Brain microvascular endothelial cell (primary cell): ENCODE results near the gene HNF1B.

ENCODE experiments used
- DNase-seq: peaks from one replicate; pipeline ENCODE4 v3.0.0-alpha.2; 2020
- H3K27ac ChIP-seq: fragments of 250-450 bp; sonication (Bioruptor Pico); 2 replicates; pipeline ENCODE4 v1.5.1; 2020; ENCODE audit warnings: mild to moderate bottlenecking, moderate library complexity
- H3K27me3 ChIP-seq: fragments of 250-450 bp; sonication (Bioruptor Pico); replicated peaks from 2 replicates; pipeline ENCODE4 v1.5.1; 2020; ENCODE audit warnings: mild to moderate bottlenecking
- H3K36me3 ChIP-seq: fragments of 250-450 bp; sonication (Bioruptor Pico); replicated peaks from 2 replicates; pipeline ENCODE4 v1.5.1; 2020; ENCODE audit warnings: mild to moderate bottlenecking
- H3K4me3 ChIP-seq: 2 replicates; pipeline ENCODE4 v1.5.1; 2011; ENCODE audit warnings: low read depth, mild to moderate bottlenecking, control low read depth, low read length, moderate library complexity
- CTCF ChIP-seq: IDR thresholded peaks from 2 replicates; pipeline ENCODE4 v1.5.1; 2011; ENCODE audit warnings: low read depth, mild to moderate bottlenecking, moderate library complexity, low read length, control low read depth, inconsistent platforms; ENCODE audit errors: missing control alignments
- in situ Hi-C: cut with HindIII; loops from 2 replicates; pipeline ENCODE4 v1.10.0; 2017; ENCODE audit warnings: low sequenced_read_pairs, low pct_ligation_motif_present

HNF1B gene

DNA sequence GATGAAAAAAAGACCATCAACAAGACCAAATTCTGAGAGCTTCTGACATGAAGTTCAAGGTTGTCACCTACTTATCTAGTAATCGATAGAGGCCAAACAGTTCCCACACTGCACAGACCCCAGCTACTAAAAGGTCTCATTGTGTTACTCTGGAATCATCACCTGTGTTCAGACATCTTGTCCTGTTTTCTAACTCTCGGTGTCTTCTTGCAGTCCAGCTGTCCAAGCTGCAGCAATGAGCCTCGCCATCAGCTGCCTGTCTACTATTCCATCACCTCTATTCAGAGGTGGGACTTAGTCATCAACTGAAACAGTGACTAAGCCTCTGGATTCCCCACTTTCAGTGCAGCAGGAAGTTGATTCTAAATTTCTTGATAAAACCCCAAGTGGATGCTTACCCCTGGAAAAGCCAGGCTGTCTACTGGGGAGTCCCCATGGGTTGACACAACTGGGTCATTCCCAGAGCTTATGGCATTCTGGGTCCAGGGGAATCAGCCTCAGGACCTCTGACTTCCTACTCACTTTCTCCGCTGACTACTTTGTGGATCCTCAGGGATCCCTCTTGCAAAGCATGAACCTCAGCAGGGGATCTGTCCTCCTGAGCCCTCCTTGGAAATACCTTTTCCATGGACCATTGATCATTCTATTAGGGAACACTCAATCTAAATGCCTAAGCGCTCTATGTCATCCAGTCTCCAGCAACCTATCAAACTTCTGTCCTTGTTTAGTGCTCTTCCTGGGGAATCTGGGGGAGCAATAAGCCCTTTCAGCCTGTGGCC lies 46.5 kb downstream of the HNF1B start:
- Histone ChIP-seq H3K27me3 (no peaks in the 10 kb centered on the region), H3K36me3 (no peaks in the 10 kb centered on the region), H3K27ac (no peak overlapping the region), H3K4me3 (no peak overlapping the region)
- peak; percentile 29 for DNase-seq
- in situ Hi-C loops: no loop called here
- no peak for TF ChIP-seq CTCF

- H3K36me3 ChIP-seq: no peaks in the 10 kb centered on the region
- H3K4me3 ChIP-seq: no peak overlapping the region
- no peaks in the 10 kb centered on the region for H3K27me3 ChIP-seq
- no peak for DNase-seq
- TF ChIP-seq CTCF: no peak
- in situ Hi-C loops: no loop called here
- no peak overlapping the region for H3K27ac ChIP-seq
These were observed 47.5 kb downstream of the HNF1B start for GRCh38 chr17:37697381-37697780.

- in situ Hi-C loops: no loop called here
- Histone ChIP-seq H3K4me3 (no peak overlapping the region), H3K27ac (no peak overlapping the region), H3K36me3 (no peaks in the 10 kb centered on the region), H3K27me3 (no peaks in the 10 kb centered on the region)
- TF ChIP-seq CTCF: no peak
- DNase-seq: no peak
These were observed 48.5 kb downstream of the HNF1B start for GRCh38 chr17:37696366-37696765.

DNA sequence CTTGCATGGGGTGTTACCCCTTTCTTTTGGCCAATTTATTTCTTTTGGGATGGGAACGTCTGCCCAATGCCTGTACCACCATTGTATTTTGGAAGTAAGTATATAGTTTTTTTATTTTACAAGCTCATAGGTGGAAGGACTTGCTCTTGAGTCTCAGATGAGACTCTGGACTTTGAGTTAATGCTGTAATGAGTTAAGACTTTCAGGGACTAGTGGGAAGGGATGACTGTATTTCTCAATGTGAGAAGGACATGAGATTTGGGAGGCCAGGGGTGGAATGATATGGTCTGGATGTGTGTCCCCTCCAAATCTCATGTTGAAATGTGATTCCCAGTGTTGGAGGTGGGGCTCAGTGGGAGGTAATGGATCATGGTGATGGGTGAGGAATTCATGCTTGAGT lies 49.1 kb downstream of the HNF1B start:
- H3K27me3 ChIP-seq: no peaks in the 10 kb centered on the region
- H3K4me3 ChIP-seq: no peak overlapping the region
- TF ChIP-seq CTCF: no peak
- DNase-seq: no peak
- no peaks in the 10 kb centered on the region for H3K36me3 ChIP-seq
- in situ Hi-C loops: no loop called here
- H3K27ac ChIP-seq: no peak overlapping the region

DNA sequence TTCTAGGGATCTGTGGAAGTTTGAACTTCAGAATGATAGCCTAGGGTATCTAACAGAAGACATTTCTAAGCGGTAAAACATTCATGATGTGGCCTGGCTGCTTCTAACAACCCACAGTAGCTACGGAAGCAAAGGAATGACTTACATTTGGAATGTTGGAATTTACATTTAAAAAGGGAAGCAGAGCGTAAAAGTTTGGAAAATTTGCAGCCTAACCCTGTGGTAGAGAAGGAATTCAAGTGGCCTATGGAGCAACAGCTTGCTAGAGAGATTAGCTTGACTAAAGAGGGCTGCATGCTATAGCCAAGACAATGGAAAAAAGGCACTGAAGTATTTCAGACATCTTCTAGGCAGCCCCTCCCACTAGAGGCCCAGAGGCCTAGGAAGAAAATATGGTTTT lies 50.1 kb downstream of the HNF1B start:
- no peak for TF ChIP-seq CTCF
- H3K27ac ChIP-seq: no peak overlapping the region
- DNase-seq: no peak

GRCh38 chr17:37693328-37693727 lies 51.5 kb downstream of the HNF1B start:
- no peak for DNase-seq
- no peak for TF ChIP-seq CTCF
- H3K27ac ChIP-seq: no peak overlapping the region
- H3K36me3 ChIP-seq: no peaks in the 10 kb centered on the region
- H3K27me3 ChIP-seq: no peaks in the 10 kb centered on the region
- in situ Hi-C loops: no loop called here
- H3K4me3 ChIP-seq: no peak overlapping the region

More for the DNA sequence above, 50.1 kb downstream of the HNF1B start:
- Histone ChIP-seq H3K27me3 (no peaks in the 10 kb centered on the region), H3K4me3 (no peak overlapping the region), H3K36me3 (no peaks in the 10 kb centered on the region)
- in situ Hi-C loops: no loop called here
